Lung (tissue), 12 donors: ENCODE results near the gene CACNA1C. TPM values are rescaled to one million over a fixed set of nuclear protein-coding genes. Genes with fewer than 3 reads are reported as not detected.

Experiments
- ATAC-seq: fragments of 200-7000 bp; cut with Tn5 transposase; one replicate; pipeline ENCODE4 v1.9.1; 2020; ENCODE audit warnings: moderate number of reproducible peaks; ENCODE audit not compliant: insufficient read depth, low FRiP score
- DNase-seq, 3 donors: peaks; one replicate each; pipeline ENCODE4 v3.0.0-alpha.2; 2013 to 2017
- H3K27ac ChIP-seq, 2 donors: one replicate each; pipeline ENCODE4 v1.5.1; 2013; ENCODE audit warnings: mild to moderate bottlenecking in 2 of 2, moderate library complexity in 2 of 2, control low read depth in 1 of 2, inconsistent platforms in 1 of 2, low read depth in 1 of 2, low read length in 1 of 2
- H3K27me3 ChIP-seq, 3 donors: one replicate each; pipeline ENCODE4 v1.5.1; 2013; ENCODE audit warnings: low read length in 2 of 3; ENCODE audit not compliant: control insufficient read depth in 3 of 3, insufficient read depth in 3 of 3
- H3K36me3 ChIP-seq, 4 donors: one replicate each; pipeline ENCODE4 v1.5.1; 2013; ENCODE audit warnings: low read length in 4 of 4, mild to moderate bottlenecking in 1 of 4, moderate library complexity in 1 of 4; ENCODE audit not compliant: control insufficient read depth in 4 of 4, insufficient read depth in 4 of 4
- H3K4me1 ChIP-seq, 5 donors: one replicate each; pipeline ENCODE4 v1.5.1; 2013; ENCODE audit warnings: low read length in 5 of 5, mild to moderate bottlenecking in 2 of 5, moderate library complexity in 1 of 5; ENCODE audit not compliant: control insufficient read depth in 5 of 5, insufficient read depth in 5 of 5
- H3K4me3 ChIP-seq: one replicate; pipeline ENCODE4 v1.5.1; 2013; ENCODE audit warnings: mild to moderate bottlenecking, control low read depth, moderate library complexity
- H3K9ac ChIP-seq, 2 donors: one replicate each; pipeline ENCODE4 v1.5.1; 2013; ENCODE audit warnings: low read length in 2 of 2, control low read depth in 1 of 2; ENCODE audit not compliant: insufficient read depth in 1 of 2
- H3K9me3 ChIP-seq, 4 donors: one replicate each; pipeline ENCODE4 v1.5.1; 2013; ENCODE audit warnings: low read length in 3 of 4, mild to moderate bottlenecking in 1 of 4, moderate library complexity in 1 of 4; ENCODE audit not compliant: control insufficient read depth in 4 of 4, insufficient read depth in 3 of 4
- CTCF ChIP-seq: IDR thresholded peaks from 2 replicates; pipeline ENCODE4 v1.5.1; 2012; ENCODE audit warnings: mild to moderate bottlenecking; ENCODE audit errors: control extremely low read depth, extremely low read depth
- WGBS, 2 donors: extraction: QIAGEN DNeasy Blood & Tissue Kit; methylation state at CpG; one replicate each; pipeline ENCODE4 v1.1.7; 2013; 5-methylcytosine and 5-hydroxymethylcytosine counted together
- polyA plus RNA-seq, 2 donors: library from polyadenylated mRNA; stranded (reverse); fragments of 200-250 nt; gene quantifications; one replicate each; pipeline ENCODE4 v1.2.1, GENCODE V29; 2013
- total RNA-seq, 2 donors: library from RNA; depleted of rRNA in 1 of 2; stranded (reverse); fragments of >200 nt in 1 of 2; gene quantifications; one replicate each; pipeline ENCODE4 v1.2.1, GENCODE V29; 2014 to 2021
- donor health status: control.
- donor health status: control.
- donor health status: Bipolar disorder and iron deficiency.
- donor health status: healthy.
- donor health status: DM: yes; HTN: yes; CAD: no.

The CACNA1C gene
- total and polyA plus RNA-seq, 4 donors = 3.2 to 17.5 (median 7.5) TPM

GRCh38 chr12:2697057-2697800 lies 644.4 kb downstream of the CACNA1C start:
- H3K27me3 ChIP-seq = peaks cover 0 to 2% (median 0%) of the 10 kb centered on the region in 3 donors
- no peaks in the 10 kb centered on the region for H3K4me1 ChIP-seq
- ATAC-seq = no peak
- no peaks in the 10 kb centered on the region for H3K36me3 ChIP-seq
- H3K27ac ChIP-seq = no peak overlapping the region
- no peak overlapping the region for H3K4me3 ChIP-seq
- H3K9me3 ChIP-seq = no peaks in the 10 kb centered on the region
- TF ChIP-seq CTCF = no peak
- WGBS, 2 donors = 77 to 85% methylated on average over 10 of the region's 10 CpGs
- no peak overlapping the region for H3K9ac ChIP-seq
- DNase-seq = no peak

GRCh38 chr12:2698566-2698965 lies 645.8 kb downstream of the CACNA1C start:
- TF ChIP-seq CTCF = no peak
- Histone ChIP-seq H3K9me3 (no peaks in the 10 kb centered on the region), H3K4me1 (no peaks in the 10 kb centered on the region), H3K4me3 (no peak overlapping the region), H3K27me3 (no peaks in the 10 kb centered on the region), H3K9ac (no peak overlapping the region), H3K36me3 (no peaks in the 10 kb centered on the region), H3K27ac (no peak overlapping the region)
- 61 to 89% methylated on average over 1 of the region's 1 CpG for WGBS, 2 donors
- ATAC-seq (no peak), DNase-seq (no peak)

DNA sequence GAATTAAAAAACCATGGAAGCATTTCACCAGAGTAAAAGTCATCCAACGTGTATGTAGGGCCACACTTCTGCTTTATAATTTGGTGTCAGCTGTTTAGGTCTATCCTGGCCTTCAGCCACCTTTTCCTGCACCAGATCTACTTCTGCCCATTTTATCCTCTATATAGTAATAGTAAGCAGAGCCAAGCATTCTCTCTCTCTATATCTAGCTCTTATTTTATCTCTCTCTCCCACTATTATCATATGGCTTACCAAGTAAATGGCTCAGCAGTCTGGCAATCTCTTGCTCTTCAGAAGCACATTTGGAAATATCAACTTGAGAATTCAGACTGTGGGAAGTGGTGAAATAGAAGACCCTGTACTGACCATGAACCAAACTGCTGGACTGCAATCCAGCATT lies 657.9 kb downstream of the CACNA1C start:
- H3K9ac ChIP-seq = no peak overlapping the region
- no peak for DNase-seq
- H3K27me3 ChIP-seq = peaks cover 0 to 6% (median 3%) of the 10 kb centered on the region in 3 donors
- no peak for TF ChIP-seq CTCF
- ATAC-seq = no peak
- no peak overlapping the region for H3K4me3 ChIP-seq
- H3K36me3 ChIP-seq = peaks cover 0 to 1% (median 0%) of the 10 kb centered on the region in 4 donors
- WGBS, 2 donors = 17% methylated on average over 1 of the region's 1 CpG
- no peak overlapping the region for H3K27ac ChIP-seq
- peaks cover 0 to 2% (median 0%) of the 10 kb centered on the region in 4 donors for H3K9me3 ChIP-seq
- H3K4me1 ChIP-seq = no peaks in the 10 kb centered on the region

DNA sequence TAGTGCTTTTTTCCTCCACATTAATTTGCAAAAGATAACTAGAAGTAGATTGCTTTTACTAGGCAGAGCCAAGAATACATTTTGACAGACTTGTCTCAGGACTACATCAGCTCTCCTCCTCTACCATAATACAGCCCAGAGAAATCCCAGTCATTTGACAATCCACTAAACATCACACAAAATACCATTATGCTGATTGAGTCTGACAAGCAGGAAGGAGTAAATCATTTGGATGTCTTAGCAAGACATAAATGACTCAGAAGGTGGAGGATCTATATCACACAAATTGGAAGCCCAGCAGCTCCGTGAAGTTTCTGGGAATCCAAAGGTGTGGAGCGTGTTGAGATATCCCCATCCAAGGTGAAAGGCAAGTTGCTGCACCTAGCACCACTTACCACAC lies 666.6 kb downstream of the CACNA1C start:
- ATAC-seq = no peak
- DNase-seq = no peak
- peaks cover 0 to 2% (median 0%) of the 10 kb centered on the region in 3 donors for H3K27me3 ChIP-seq
- no peak overlapping the region for H3K4me3 ChIP-seq
- no peaks in the 10 kb centered on the region for H3K36me3 ChIP-seq
- H3K9me3 ChIP-seq = no peaks in the 10 kb centered on the region
- no peak overlapping the region for H3K27ac ChIP-seq
- TF ChIP-seq CTCF = no peak
- no peak overlapping the region for H3K9ac ChIP-seq
- WGBS, 2 donors = 85 to 89% methylated on average over 2 of the region's 2 CpGs
- peaks cover 0 to 2% (median 0%) of the 10 kb centered on the region in 5 donors for H3K4me1 ChIP-seq
